ENCODE measurements around the gene C7orf25.
"Not testable (repeated sequence)": the region's sequence is repeated elsewhere in the genome, so short reads cannot be mapped to it uniquely, and the experiment has no call there.

Gene C7orf25

DNA sequence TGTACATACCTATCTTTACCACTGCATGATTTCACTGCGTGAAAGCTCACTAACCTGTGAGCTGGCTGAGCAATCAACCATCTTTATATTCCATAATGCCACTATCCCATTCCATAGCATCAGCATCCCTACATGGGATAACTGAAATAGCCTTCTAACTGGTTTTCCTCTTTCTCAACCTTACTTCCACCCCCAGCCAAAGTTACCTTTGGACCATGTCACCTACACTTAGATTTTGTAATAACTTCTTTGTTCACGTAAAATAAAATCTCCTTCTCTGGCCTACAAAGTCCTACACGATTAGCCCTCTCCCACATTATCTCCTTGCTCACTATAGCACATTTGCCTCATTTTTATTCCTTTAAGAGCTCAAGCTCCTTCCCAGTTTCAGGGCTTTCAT, 17.6 kb upstream of the C7orf25 start:
- DNase-seq (ENCODE audit: low read depth) = no peak

GRCh38 chr7:42928754-42929153, 16.9 kb upstream of the C7orf25 start:
- no peak for DNase-seq (ENCODE audit: low read depth)

DNA sequence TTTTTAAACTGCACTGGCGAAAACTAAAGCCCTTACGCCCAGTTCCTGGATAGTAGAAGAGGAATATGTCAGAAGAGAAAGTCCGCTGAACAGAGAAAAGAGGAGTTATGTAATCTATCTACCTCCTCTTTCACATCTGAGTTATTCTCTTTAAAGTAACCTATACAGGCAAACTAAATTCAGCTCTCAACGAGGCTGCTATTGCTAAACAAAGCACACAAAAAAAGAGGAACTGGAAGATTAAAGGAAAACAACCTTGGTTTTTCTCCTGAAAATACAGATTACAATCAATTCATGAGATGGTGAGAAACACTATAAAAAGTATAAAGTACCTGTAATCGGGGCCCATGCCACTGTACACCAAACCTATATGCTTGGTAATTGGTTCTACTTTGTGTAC, 14.3 kb upstream of the C7orf25 start:
- DNase-seq (ENCODE audit: low read depth) = no peak

GRCh38 chr7:42925630-42926029, 13.8 kb upstream of the C7orf25 start:
- no peak for DNase-seq (ENCODE audit: low read depth)

DNA sequence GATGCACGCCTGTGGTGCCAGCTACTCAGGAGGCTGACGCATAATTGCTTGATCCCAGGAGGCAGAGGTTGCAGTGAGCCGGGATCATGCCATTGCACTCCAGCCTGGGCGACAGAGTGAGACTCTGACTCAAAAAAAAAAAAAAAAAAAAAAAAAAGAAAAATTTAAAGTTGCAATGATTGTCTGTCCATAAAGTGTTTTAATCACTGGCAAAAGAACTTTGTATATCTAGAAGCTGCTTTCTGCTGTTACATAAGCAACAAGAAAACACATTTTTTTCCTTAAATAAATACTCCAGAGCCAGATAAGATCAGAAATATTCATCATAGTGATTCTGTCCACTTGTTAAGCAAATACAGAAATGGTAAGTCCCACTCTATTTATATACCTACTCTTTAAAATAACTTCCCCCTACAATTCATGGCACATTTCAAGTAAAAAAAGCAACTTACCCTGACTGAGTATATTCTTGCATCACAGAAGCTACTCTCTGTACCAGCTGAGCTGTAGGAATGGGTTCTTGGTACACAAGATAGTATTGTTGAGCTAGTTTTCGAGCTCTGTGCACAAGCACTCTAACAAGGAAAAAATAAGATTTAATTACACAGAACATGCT, 12.5 kb upstream of the C7orf25 start:
- DNase-seq (ENCODE audit: low read depth) = no peak

- no peak for DNase-seq (ENCODE audit: low read depth)
Observed at GRCh38 chr7:42922017-42922753, 10.3 kb upstream of the C7orf25 start.

DNA sequence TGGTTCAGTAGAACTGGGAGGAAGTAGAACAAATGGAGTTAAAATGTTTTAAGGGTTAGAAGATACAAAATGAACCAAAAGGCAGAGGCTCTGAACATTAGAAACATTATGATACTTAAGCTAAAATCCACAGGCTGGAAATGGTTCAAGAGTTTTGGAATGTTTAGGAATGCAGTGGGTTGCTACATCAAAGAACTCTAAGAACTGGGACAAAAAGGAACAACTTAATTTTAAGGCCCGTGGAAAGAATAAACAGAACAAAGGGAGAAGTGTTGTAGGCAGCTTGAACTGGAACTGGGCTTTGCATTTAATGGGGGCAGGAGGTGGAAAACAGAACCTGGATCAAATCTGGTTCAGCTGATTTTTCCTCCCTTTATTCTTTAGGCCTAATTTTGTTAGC, 3.5 kb upstream of the C7orf25 start:
- DNase-seq (ENCODE audit: low read depth) = no peak

DNA sequence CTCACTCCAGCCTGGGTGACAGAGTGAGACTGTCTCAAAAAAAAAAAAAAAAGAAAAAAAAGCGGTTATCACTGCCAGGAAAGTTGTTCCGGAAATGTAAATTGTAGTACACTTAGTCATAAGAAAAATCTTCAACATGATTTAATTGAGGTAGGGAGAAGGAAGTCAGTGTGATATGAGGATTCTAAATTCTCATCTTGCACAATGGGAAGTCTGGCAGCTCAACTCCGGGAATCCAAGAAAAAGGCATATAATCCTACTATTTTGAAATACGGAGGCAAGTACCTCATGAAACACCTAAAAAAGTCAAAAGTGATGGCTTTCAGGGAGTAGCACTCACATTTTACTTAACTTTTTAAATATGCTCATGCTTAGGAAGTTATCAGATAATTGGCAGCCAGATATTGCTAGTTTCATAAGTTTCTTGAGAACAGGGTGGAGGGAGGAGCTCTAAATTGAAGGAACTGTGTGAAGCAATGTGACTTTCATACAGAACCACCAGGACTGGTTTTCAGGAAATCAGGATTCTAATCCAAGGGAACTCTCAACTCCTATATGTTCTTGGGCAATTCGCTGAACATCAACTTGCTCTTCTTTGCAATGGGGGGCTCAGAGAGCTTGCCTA, 2.7 kb upstream of the C7orf25 start:
- DNase-seq (ENCODE audit: low read depth) = no peak

GRCh38 chr7:42914009-42914408, 2.1 kb upstream of the C7orf25 start:
- DNase-seq (ENCODE audit: low read depth) = no peak

GRCh38 chr7:42913591-42913990, 1.7 kb upstream of the C7orf25 start:
- DNase-seq (ENCODE audit: low read depth) = no peak

- no peak for DNase-seq (ENCODE audit: low read depth)
Observed at GRCh38 chr7:42910306-42910705, 1.6 kb downstream of the C7orf25 start.

DNA sequence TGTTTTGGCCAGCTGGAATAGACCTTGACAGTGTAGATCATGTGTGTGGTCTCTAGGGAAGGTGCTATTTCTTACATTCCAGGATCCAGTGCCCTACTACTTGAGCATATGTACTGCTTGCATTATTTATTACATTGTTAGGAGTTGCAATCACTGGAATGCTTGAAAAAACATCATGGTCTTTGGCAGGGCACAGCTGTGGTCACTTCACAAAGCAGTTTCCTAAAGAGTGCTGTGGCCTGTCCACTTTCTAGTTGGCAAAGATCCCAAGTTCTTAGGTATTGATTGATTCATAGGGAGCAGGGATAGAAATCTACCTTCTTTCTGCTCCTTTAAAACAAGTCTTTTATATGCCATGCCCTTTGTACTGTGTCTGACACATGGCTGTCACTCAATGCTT, 4.6 kb downstream of the C7orf25 start:
- DNase-seq (ENCODE audit: low read depth) = no peak

DNA sequence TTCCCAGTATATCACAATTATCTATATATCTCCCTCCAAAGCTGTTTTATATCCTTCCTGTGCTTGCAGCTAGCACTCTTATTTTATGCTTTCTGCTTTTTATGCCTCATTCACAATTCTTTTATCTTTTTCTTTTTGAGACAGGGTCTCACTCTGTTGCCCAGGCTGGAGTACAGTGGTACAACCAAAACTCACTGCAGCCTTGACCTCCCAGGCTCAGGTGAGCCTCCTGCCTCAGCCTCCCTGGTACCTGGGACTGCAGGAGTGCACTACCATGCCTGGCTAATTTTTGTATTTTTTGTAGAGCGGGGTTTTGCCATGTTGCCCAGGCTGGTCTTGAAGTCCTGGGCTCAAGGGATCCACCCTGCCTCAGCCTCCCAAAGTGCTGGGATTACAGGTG, 5.7 kb downstream of the C7orf25 start:
- no peak for DNase-seq (ENCODE audit: low read depth)

- no peak for DNase-seq (ENCODE audit: low read depth)
Observed at GRCh38 chr7:42902331-42902730, 9.5 kb downstream of the C7orf25 start.

DNA sequence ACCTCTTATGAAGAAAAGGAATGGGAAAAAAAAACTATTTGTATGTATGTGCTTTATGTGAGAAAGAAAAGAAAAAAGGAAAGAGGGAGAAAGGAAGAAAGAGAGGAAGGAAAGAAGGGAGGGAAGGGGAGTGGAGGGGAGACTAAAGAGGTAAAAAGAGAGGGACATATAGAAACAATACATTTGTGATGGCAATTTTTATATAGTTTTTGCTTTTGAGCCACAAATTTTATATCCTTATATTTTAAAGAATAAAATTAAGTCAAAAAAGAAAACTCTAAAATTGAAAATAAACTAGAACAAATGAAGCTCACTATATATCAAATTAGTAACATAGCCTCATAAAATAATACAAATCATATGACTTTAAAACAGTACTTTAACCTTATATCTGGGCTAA, 11.0 kb downstream of the C7orf25 start:
- DNase-seq (ENCODE audit: low read depth) = no peak

DNA sequence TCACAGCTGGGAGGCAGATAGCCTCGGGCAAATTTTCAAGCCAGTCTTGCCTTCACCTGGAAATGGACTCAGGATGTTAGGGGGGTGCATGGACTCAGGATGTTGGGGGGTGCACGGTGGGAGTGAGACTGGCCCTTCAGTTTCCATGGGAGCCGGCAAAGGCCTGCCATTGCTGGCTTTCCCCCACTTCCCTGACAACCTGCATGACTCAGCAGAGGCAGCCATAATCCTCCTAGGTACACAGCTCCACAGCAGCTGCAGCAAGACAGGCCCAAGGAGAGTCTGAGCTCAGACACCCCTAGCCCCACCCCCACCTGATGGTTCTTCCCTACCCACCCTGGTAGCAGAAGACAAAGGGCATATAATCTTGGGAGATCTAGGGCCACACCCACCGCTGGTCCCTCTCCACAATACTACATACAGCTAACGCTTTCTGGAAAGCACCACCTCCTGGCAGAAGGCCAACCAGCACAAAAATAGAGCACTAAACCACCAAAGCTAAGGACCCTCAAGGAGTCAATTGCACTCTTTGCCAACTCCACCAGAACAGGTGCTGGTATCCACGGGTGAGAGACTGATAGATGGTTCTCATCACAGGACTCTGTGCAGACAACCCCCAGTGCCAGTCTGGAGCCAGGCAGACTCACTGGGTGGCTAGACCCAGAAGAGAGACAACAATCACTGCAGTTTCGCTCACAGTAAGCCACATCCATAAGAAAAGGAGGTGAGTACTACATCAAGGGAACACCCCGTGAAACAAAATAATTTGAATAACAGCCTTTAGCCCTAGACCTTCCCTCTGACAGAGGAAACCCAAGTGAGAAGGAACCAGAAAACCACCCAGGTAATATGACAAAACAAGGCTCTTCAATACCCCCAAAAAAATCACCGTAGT, 18.3 kb downstream of the C7orf25 start:
- no peak for DNase-seq (ENCODE audit: low read depth)

- DNase-seq (ENCODE audit: low read depth) = no peak
Observed at GRCh38 chr7:42886893-42887505, 24.9 kb downstream of the C7orf25 start.

DNA sequence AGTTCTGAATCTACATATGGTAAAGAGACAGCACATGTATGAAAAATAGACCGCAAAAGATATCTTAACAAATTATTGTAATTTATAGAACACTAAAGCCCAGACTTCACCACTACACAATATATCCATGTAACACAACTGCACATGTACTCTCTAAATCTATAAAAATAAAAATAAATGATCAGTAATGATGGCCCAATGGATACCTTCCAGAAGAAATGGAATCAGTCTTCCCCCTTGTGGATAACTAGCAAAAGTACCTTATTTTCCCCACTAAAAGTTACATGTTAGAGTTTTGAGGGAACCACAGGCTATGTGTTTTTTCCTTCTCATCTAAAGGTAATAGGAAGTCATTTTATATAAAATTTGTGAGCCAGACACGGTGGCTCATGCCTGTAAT, 25.7 kb downstream of the C7orf25 start:
- DNase-seq (ENCODE audit: low read depth) = no peak

DNA sequence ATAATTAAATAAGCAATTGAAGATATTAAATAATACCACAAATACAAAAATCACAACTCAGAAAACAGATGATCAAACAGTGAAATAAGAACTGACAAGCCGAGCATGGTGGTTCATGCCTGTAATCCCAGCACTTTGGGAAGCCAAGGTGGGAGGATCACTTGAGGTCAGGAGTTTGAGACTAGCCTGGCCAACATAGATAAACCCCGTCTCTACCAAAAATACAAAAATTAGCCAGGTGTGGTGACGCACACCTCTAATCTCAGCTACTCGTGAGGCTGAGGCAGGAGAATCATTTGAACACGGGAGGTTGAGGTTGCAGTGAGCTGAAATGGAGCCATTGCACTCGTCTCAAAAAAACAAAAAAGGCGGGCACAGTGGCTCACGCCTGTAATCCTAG, 26.7 kb downstream of the C7orf25 start:
- DNase-seq (ENCODE audit: low read depth) = not testable (repeated sequence)

DNA sequence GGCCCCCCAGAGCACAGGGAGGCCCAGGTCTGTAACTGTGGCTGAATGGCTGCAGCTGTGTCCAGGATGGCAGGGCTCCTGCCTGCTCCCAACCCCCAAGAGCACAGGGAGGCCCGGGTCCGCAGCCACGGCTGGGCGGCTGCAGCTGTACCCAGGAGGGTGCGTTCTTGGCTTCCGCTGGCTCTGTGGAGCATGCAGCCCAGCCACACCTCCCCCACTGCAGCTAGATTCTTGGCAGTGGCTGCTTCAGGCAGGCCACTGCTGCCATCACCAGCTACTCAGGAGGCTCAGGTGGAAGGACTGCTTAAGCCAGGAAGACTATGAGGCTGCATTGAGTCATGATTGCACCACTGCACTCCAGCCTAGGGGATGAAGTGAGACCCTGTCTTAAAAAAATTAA, 27.9 kb downstream of the C7orf25 start:
- no peak for DNase-seq (ENCODE audit: low read depth)

DNA sequence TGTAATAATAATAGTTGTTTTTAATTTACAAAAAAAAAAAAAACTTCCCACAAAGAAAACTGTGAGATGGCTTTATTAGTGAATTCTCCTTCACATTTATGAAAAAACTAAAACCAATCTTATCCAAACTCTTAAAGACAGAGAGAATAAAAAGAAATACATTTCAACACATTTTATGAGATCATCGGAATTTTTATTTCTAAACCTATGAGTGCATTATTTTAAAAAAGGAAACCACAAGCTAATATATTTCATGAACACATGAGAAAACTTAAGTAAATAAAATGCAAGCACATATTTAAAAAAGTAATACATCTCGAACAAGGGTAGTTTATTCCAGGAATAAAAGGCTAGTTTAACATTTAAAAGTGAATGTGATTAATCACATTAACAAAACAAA, 31.5 kb downstream of the C7orf25 start:
- DNase-seq (ENCODE audit: low read depth) = no peak

GRCh38 chr7:42878303-42878702, 33.6 kb downstream of the C7orf25 start:
- DNase-seq (ENCODE audit: low read depth) = no peak
